Glomerular visceral epithelial cell (primary cell): ENCODE results near the gene PDE4D.
A peak's percentile ranks its signal among the peaks of the same experiment; 100 is the strongest.

Experiments used
- DNase-seq: peaks from one replicate; pipeline ENCODE4 v3.0.0-alpha.2; 2016; ENCODE audit errors: extremely low spot score

PDE4D gene

GRCh38 chr5:59893429-59894227 lies at the start of gene PDE4D:
TSS of gene PDE4D (minus strand) at chr5:59893726.
- peak; percentile 55 for DNase-seq

- DNase-seq = no peak
Measured at GRCh38 chr5:59937633-59938032, 44.1 kb upstream of the PDE4D start.

GRCh38 chr5:59923465-59923864 lies 29.9 kb upstream of the PDE4D start:
- no peak for DNase-seq

GRCh38 chr5:59922220-59922619 lies 28.7 kb upstream of the PDE4D start:
- no peak for DNase-seq

GRCh38 chr5:59921816-59922215 lies 28.3 kb upstream of the PDE4D start:
- no peak for DNase-seq

- no peak for DNase-seq
Measured at GRCh38 chr5:59919484-59919883, 26.0 kb upstream of the PDE4D start.

- DNase-seq = no peak
Measured at GRCh38 chr5:59917121-59917520, 23.6 kb upstream of the PDE4D start.

- DNase-seq = no peak
Measured at GRCh38 chr5:59905188-59905587, 11.7 kb upstream of the PDE4D start.

- no peak for DNase-seq
Measured at GRCh38 chr5:59897075-59897474, 3.5 kb upstream of the PDE4D start.

- no peak for DNase-seq
Measured at GRCh38 chr5:59891962-59892643, 1.4 kb downstream of the PDE4D start.

GRCh38 chr5:59887274-59887673 lies 6.3 kb downstream of the PDE4D start:
- DNase-seq = no peak

GRCh38 chr5:59874675-59875074 lies 18.9 kb downstream of the PDE4D start:
- DNase-seq = no peak

- no peak for DNase-seq
Measured at GRCh38 chr5:59873113-59873512, 20.4 kb downstream of the PDE4D start.

- no peak for DNase-seq
Measured at GRCh38 chr5:59866661-59867060, 26.9 kb downstream of the PDE4D start.

GRCh38 chr5:59864718-59865117 lies 28.8 kb downstream of the PDE4D start:
- no peak for DNase-seq

- no peak for DNase-seq
Measured at GRCh38 chr5:59863777-59864176, 29.7 kb downstream of the PDE4D start.

GRCh38 chr5:59856358-59856757 lies 37.2 kb downstream of the PDE4D start:
- no peak for DNase-seq

GRCh38 chr5:59850766-59851165 lies 42.8 kb downstream of the PDE4D start:
- DNase-seq = no peak

GRCh38 chr5:59847586-59847985 lies 45.9 kb downstream of the PDE4D start:
- no peak for DNase-seq

GRCh38 chr5:59845730-59846129 lies 47.8 kb downstream of the PDE4D start:
- no peak for DNase-seq

- no peak for DNase-seq
Measured at GRCh38 chr5:59843511-59844213, 49.9 kb downstream of the PDE4D start.

GRCh38 chr5:59842999-59843398 lies 50.5 kb downstream of the PDE4D start:
- no peak for DNase-seq

- no peak for DNase-seq
Measured at GRCh38 chr5:59840200-59840601, 53.3 kb downstream of the PDE4D start.
